Ectodermal cell (in vitro differentiated cells): ENCODE data around the gene GALNTL6.

Experiments
- H3K27ac ChIP-seq: 2 replicates; pipeline ENCODE4 v1.7.0; 2013; ENCODE audit warnings: mild to moderate bottlenecking, low read depth, low read length; ENCODE audit not compliant: insufficient read depth, poor library complexity, severe bottlenecking
- H3K27me3 ChIP-seq: 2 replicates; pipeline ENCODE4 v1.7.0; 2013; ENCODE audit warnings: mild to moderate bottlenecking, low read length; ENCODE audit not compliant: insufficient read depth, control insufficient read depth, poor library complexity, severe bottlenecking
- H3K36me3 ChIP-seq: one replicate; pipeline ENCODE4 v1.7.0; 2013; ENCODE audit warnings: low read length; ENCODE audit not compliant: control insufficient read depth, insufficient read depth
- H3K4me1 ChIP-seq: one replicate; pipeline ENCODE4 v1.7.0; 2013; ENCODE audit warnings: low read length; ENCODE audit not compliant: control insufficient read depth, insufficient read depth
- H3K4me3 ChIP-seq: 2 replicates; pipeline ENCODE4 v1.7.0; 2013; ENCODE audit warnings: low read depth, low read length, control low read depth; ENCODE audit not compliant: insufficient read depth
- H3K9me3 ChIP-seq: 2 replicates; pipeline ENCODE4 v1.7.0; 2013; ENCODE audit warnings: mild to moderate bottlenecking, low read length, moderate library complexity; ENCODE audit not compliant: control insufficient read depth
- WGBS, 2 experiments: methylation state at CpG; one replicate each; pipeline ENCODE4 v1.1.7; 2013; ENCODE audit warnings: missing lambda C conversion rate in 2 of 2; 5-methylcytosine and 5-hydroxymethylcytosine counted together

GALNTL6 gene

GRCh38 chr4:172323288-172323687, 510.1 kb downstream of the GALNTL6 start:
- WGBS, 2 experiments, result 100% methylated on average over 1 of the region's 2 CpGs

GRCh38 chr4:172344308-172344938, 531.2 kb downstream of the GALNTL6 start:
- 94 to 97% methylated on average over 5 of the region's 5 CpGs for WGBS, 2 experiments
- H3K36me3 ChIP-seq, result no peaks in the 10 kb centered on the region
- no peak overlapping the region for H3K27ac ChIP-seq
- no peaks in the 10 kb centered on the region for H3K27me3 ChIP-seq
- H3K4me3 ChIP-seq, result no peak overlapping the region
- no peaks in the 10 kb centered on the region for H3K4me1 ChIP-seq
- H3K9me3 ChIP-seq, result no peaks in the 10 kb centered on the region

More at GRCh38 chr4:172323288-172323687, 510.1 kb downstream of the GALNTL6 start:
- Histone ChIP-seq H3K36me3 (no peaks in the 10 kb centered on the region), H3K4me1 (no peaks in the 10 kb centered on the region), H3K9me3 (no peaks in the 10 kb centered on the region), H3K4me3 (no peak overlapping the region), H3K27me3 (no peaks in the 10 kb centered on the region), H3K27ac (no peak overlapping the region)

- H3K4me3 ChIP-seq, result no peak overlapping the region
- 60 to 85% methylated on average over 1 to 2 of the region's 2 CpGs for WGBS, 2 experiments
- H3K27ac ChIP-seq, result no peak overlapping the region
- H3K36me3 ChIP-seq, result no peaks in the 10 kb centered on the region
- no peaks in the 10 kb centered on the region for H3K4me1 ChIP-seq
- H3K9me3 ChIP-seq, result no peaks in the 10 kb centered on the region
- no peaks in the 10 kb centered on the region for H3K27me3 ChIP-seq
These were observed 535.2 kb downstream of the GALNTL6 start for GRCh38 chr4:172348426-172348825.

- Histone ChIP-seq H3K9me3 (no peaks in the 10 kb centered on the region), H3K36me3 (no peaks in the 10 kb centered on the region), H3K4me1 (no peaks in the 10 kb centered on the region), H3K4me3 (no peak overlapping the region), H3K27me3 (no peaks in the 10 kb centered on the region), H3K27ac (no peak overlapping the region)
- WGBS, 2 experiments, result 88 to 93% methylated on average over 3 of the region's 3 CpGs
These were observed 539.2 kb downstream of the GALNTL6 start for GRCh38 chr4:172352356-172352755.

GRCh38 chr4:172356016-172356415, 542.8 kb downstream of the GALNTL6 start:
- Histone ChIP-seq H3K27ac (no peak overlapping the region), H3K27me3 (no peaks in the 10 kb centered on the region), H3K4me3 (no peak overlapping the region), H3K4me1 (no peaks in the 10 kb centered on the region), H3K9me3 (no peaks in the 10 kb centered on the region), H3K36me3 (no peaks in the 10 kb centered on the region)
- 71 to 80% methylated on average over 1 of the region's 1 CpG for WGBS, 2 experiments

GRCh38 chr4:172357006-172357540, 543.9 kb downstream of the GALNTL6 start:
- no peaks in the 10 kb centered on the region for H3K36me3 ChIP-seq
- no peak overlapping the region for H3K4me3 ChIP-seq
- no peaks in the 10 kb centered on the region for H3K4me1 ChIP-seq
- no peaks in the 10 kb centered on the region for H3K9me3 ChIP-seq
- 84 to 85% methylated on average over 3 of the region's 3 CpGs for WGBS, 2 experiments
- H3K27me3 ChIP-seq, result no peaks in the 10 kb centered on the region
- no peak overlapping the region for H3K27ac ChIP-seq

- Histone ChIP-seq H3K9me3 (no peaks in the 10 kb centered on the region), H3K27ac (no peak overlapping the region)
- 92 to 93% methylated on average over 1 of the region's 1 CpG for WGBS, 2 experiments
These were observed 549.4 kb downstream of the GALNTL6 start for GRCh38 chr4:172362569-172362968.

GRCh38 chr4:172369471-172369959, 556.3 kb downstream of the GALNTL6 start:
- WGBS, 2 experiments, result 92% methylated on average over 25 of the region's 25 CpGs
- no peak overlapping the region for H3K27ac ChIP-seq
- H3K4me3 ChIP-seq, result no peak overlapping the region
- H3K36me3 ChIP-seq, result no peaks in the 10 kb centered on the region
- H3K4me1 ChIP-seq, result no peaks in the 10 kb centered on the region
- no peaks in the 10 kb centered on the region for H3K27me3 ChIP-seq
- H3K9me3 ChIP-seq, result no peaks in the 10 kb centered on the region

More at GRCh38 chr4:172362569-172362968, 549.4 kb downstream of the GALNTL6 start:
- H3K36me3 ChIP-seq, result no peaks in the 10 kb centered on the region
- no peaks in the 10 kb centered on the region for H3K27me3 ChIP-seq
- H3K4me1 ChIP-seq, result no peaks in the 10 kb centered on the region
- H3K4me3 ChIP-seq, result no peak overlapping the region

- WGBS, 2 experiments, result 95 to 96% methylated on average over 27 of the region's 27 CpGs
- no peaks in the 10 kb centered on the region for H3K27me3 ChIP-seq
These were observed 564.4 kb downstream of the GALNTL6 start for GRCh38 chr4:172377486-172378140.

GRCh38 chr4:172379834-172380233, 566.6 kb downstream of the GALNTL6 start:
- Histone ChIP-seq H3K27ac (no peak overlapping the region), H3K36me3 (no peaks in the 10 kb centered on the region), H3K4me3 (no peak overlapping the region), H3K4me1 (no peaks in the 10 kb centered on the region), H3K27me3 (no peaks in the 10 kb centered on the region), H3K9me3 (no peaks in the 10 kb centered on the region)
- WGBS, 2 experiments, result 90 to 98% methylated on average over 5 of the region's 5 CpGs

More at GRCh38 chr4:172377486-172378140, 564.4 kb downstream of the GALNTL6 start:
- no peaks in the 10 kb centered on the region for H3K4me1 ChIP-seq
- H3K36me3 ChIP-seq, result no peaks in the 10 kb centered on the region
- H3K9me3 ChIP-seq, result no peaks in the 10 kb centered on the region
- H3K27ac ChIP-seq, result no peak overlapping the region
- H3K4me3 ChIP-seq, result no peak overlapping the region
